ENCODE measurements around the gene DNAAF8.
A peak's percentile ranks its signal among the peaks of the same experiment; 100 is the strongest.
"Not testable (repeated sequence)": the region's sequence is repeated elsewhere in the genome, so short reads cannot be mapped to it uniquely, and the experiment has no call there.

DNAAF8 gene

GRCh38 chr16:4724661-4725270, 9.6 kb upstream of the DNAAF8 start:
- DNase-seq: no peak

- no peak for DNase-seq
Measured at GRCh38 chr16:4726616-4727015, 7.7 kb upstream of the DNAAF8 start.

- no peak for DNase-seq
Measured at GRCh38 chr16:4728676-4729075, 5.7 kb upstream of the DNAAF8 start.

- no peak for DNase-seq
Measured at GRCh38 chr16:4729876-4730275, 4.5 kb upstream of the DNAAF8 start.

GRCh38 chr16:4733211-4733742, 1.1 kb upstream of the DNAAF8 start:
- DNase-seq: no peak

- DNase-seq: no peak
Measured at GRCh38 chr16:4733747-4734062, 632 bp upstream of the DNAAF8 start.

GRCh38 chr16:4734730-4735535, 596 bp downstream of the DNAAF8 start:
- peak; percentile 83 for DNase-seq

- DNase-seq: no peak
Measured at GRCh38 chr16:4736546-4736945, 2.2 kb downstream of the DNAAF8 start.

- DNase-seq: no peak
Measured at GRCh38 chr16:4737545-4737944, 3.2 kb downstream of the DNAAF8 start.

- not testable (repeated sequence) for DNase-seq
Measured at GRCh38 chr16:4738370-4738769, 4.0 kb downstream of the DNAAF8 start.

- no peak for DNase-seq
Measured at GRCh38 chr16:4743226-4743878, 9.0 kb downstream of the DNAAF8 start.

GRCh38 chr16:4744555-4745273, 10.4 kb downstream of the DNAAF8 start:
- no peak for DNase-seq

- DNase-seq: no peak
Measured at GRCh38 chr16:4745274-4745569, 10.9 kb downstream of the DNAAF8 start.

GRCh38 chr16:4746215-4746614, 11.9 kb downstream of the DNAAF8 start:
- no peak for DNase-seq

- DNase-seq: no peak
Measured at GRCh38 chr16:4746991-4747574, 12.7 kb downstream of the DNAAF8 start.

- DNase-seq: no peak
Measured at GRCh38 chr16:4747906-4748681, 13.8 kb downstream of the DNAAF8 start.

GRCh38 chr16:4748682-4749411, 14.5 kb downstream of the DNAAF8 start:
- DNase-seq: no peak

- DNase-seq: no peak
Measured at GRCh38 chr16:4749700-4750257, 15.4 kb downstream of the DNAAF8 start.

- DNase-seq: no peak
Measured at GRCh38 chr16:4750896-4751295, 16.6 kb downstream of the DNAAF8 start.

GRCh38 chr16:4752351-4753100, 18.2 kb downstream of the DNAAF8 start:
- no peak for DNase-seq

Data from T1000 (cell line).